GM23338 (cell line): ENCODE results near the gene CLEC14A.

Experiments used
- CTCF ChIP-seq, 2 experiments: fragments of 200-600 bp in 1 of 2; sonication (generic) in 1 of 2; conservative IDR thresholded peaks; 2 replicates each; pipeline versions ENCODE4 v1.5.1 to v1.6.1; 2016 to 2017; ENCODE audit warnings: antibody characterized with exemption in 2 of 2, low read depth in 2 of 2, mild to moderate bottlenecking in 2 of 2, moderate library complexity in 1 of 2
- EZH2 ChIP-seq: fragments of 200-600 bp; sonication (generic); IDR thresholded peaks from one replicate; pipeline ENCODE4 v1.8.0; 2017; ENCODE audit warnings: antibody characterized with exemption, mild to moderate bottlenecking, low read depth; ENCODE audit not compliant: unreplicated experiment

GRCh38 chr14:38204719-38205115, 51.2 kb downstream of the CLEC14A start:
- TF ChIP-seq CTCF (conservative IDR thresholded peaks at IDR 0.05; ENCODE audit: low read depth in 2 of 2): no peak
- TF ChIP-seq EZH2: no peak
